Measurements from ENCODE around the gene NOS3. TPM values are rescaled to one million over a fixed set of nuclear protein-coding genes. Genes with fewer than 3 reads are reported as not detected.

The NOS3 gene
- polyA plus RNA-seq, 1 of the 3 experiments (the other 2 are of a cell fraction): 0.41 TPM

DNA sequence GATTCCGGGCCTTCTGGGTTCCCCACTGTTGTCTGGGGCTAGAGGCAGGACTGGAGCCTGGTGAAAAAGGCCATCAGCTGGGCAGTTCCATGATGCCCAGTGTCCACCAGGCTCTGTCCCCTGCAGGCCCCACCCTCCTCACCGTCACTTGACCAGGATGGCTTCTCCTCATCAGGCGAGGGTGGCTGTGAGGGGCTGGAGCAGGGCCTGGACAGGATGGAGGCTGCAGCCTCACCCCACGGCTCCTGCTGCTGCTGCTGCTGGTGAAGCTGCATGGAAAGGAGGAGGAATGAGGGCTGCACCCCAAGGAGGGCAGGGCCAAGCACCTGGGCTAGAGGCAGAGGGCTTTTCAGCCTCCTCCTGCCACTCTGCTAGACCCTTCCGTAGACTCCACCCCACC lies 25.1 kb downstream of the NOS3 start:
- WGBS (ENCODE audit: low lambda C conversion rate): 78% methylated on average over 4 of the region's 5 CpGs
- Histone ChIP-seq H3K4me3 (ENCODE audit: low read depth in 2 of 2, low read length in 1 of 2) (no peak overlapping the region), H3K36me3 (replicated peaks in 1 of 2; ENCODE audit: control insufficient read depth in 1 of 2, insufficient read depth in 2 of 2, low read length in 1 of 2) (no peaks in the 10 kb centered on the region), H3K4me1 (ENCODE audit: control insufficient read depth in 1 of 2, insufficient read depth in 2 of 2, low read depth in 1 of 2, low read length in 1 of 2) (peaks cover 0 to 31% of the 10 kb centered on the region in 2 experiments; a peak in 1 of 4 replicates), H2AFZ (ENCODE audit: low read depth) (no peak overlapping the region), H3K9ac (no peak overlapping the region), H3K27ac (ENCODE audit: low read depth in 2 of 2, low read length in 1 of 2) (no peak overlapping the region), H3K4me2 (no peak overlapping the region), H3K9me2 (no peaks in the 10 kb centered on the region), H3K9me3 (no peaks in the 10 kb centered on the region), H4K20me1 (ENCODE audit: insufficient read depth) (no peaks in the 10 kb centered on the region), H3K79me2 (ENCODE audit: insufficient read depth) (no peaks in the 10 kb centered on the region), H3K27me3 (ENCODE audit: insufficient read depth) (peaks cover 10% of the 10 kb centered on the region; the same call in 1 of the 2 replicates), H3F3A (replicated peaks; ENCODE audit: insufficient read depth) (no peaks in the 10 kb centered on the region)
- TF ChIP-seq EZH2phosphoT487 (IDR thresholded peaks at IDR 0.05; ENCODE audit: borderline replicate concordance, low read depth) (no peak), RFX5 (IDR thresholded peaks at IDR 0.05; ENCODE audit: low read length) (no peak), FOXJ3 (CRISPR knock-in tag; IDR thresholded peaks at IDR 0.05) (no peak), FOXM1 (IDR thresholded peaks at IDR 0.05; ENCODE audit: low read depth) (no peak), FOSL2 (IDR thresholded peaks at IDR 0.05; ENCODE audit: borderline replicate concordance, low read depth) (no peak), RAD21 (IDR thresholded peaks at IDR 0.05; ENCODE audit: low read length) (no peak), MXI1 (IDR thresholded peaks at IDR 0.05; ENCODE audit: low read depth, low read length) (no peak)
- ChIA-PET CTCF (interaction anchor here (1.2 to 6.0 kb wide), 8 partner anchors 12 to 239 kb away, joined by 3 to 86 read pairs (median 20); partner anchors contain the start of genes ABCB8 and NOS3), POLR2A (no interaction called here)
- no peak for DNase-seq

DNA sequence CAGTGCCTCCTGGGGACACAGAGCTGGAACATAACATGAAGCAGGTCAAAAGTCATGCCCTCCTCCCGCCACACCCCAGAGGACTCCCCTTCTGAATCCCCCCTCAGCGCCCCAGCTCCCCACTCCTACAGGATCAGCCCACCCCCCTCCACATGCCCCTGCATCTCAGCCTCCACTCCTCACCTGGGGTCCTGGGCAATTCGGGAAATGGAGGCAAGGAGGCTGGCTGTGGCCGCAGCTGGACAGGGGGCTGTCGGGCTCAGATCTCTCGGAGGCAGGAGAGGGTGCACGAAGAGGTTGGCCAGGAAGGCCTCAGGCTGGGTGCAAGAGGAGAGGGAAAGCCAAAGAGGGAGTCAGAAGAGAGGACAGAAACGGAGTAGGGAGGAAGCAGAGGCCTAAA lies 25.7 kb downstream of the NOS3 start:
- TF ChIP-seq, protein P1, sequence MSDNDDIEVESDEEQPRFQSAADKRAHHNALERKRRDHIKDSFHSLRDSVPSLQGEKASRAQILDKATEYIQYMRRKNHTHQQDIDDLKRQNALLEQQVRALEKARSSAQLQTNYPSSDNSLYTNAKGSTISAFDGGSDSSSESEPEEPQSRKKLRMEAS (IDR thresholded peaks at IDR 0.05; ENCODE audit: low read depth): no peak
- no peak for TF ChIP-seq IRF3 (IDR thresholded peaks at IDR 0.05; ENCODE audit: low read depth, low read length)
- TF ChIP-seq NRF1 (IDR thresholded peaks at IDR 0.05; ENCODE audit: low read depth, low read length): no peak
- no peak for TF ChIP-seq EZH2phosphoT487 (IDR thresholded peaks at IDR 0.05; ENCODE audit: borderline replicate concordance, low read depth)
- TF ChIP-seq SMC3 (IDR thresholded peaks at IDR 0.05; ENCODE audit: low read depth, low read length): no peak
- TF ChIP-seq MXI1 (IDR thresholded peaks at IDR 0.05; ENCODE audit: low read depth, low read length): no peak
- TF ChIP-seq SIN3A (IDR thresholded peaks at IDR 0.05; ENCODE audit: borderline replicate concordance, low read depth, low read length): no peak
- TF ChIP-seq TAF1 (IDR thresholded peaks at IDR 0.05; ENCODE audit: borderline replicate concordance, low read depth, low read length): no peak
- no peak for TF ChIP-seq RCOR1 (IDR thresholded peaks at IDR 0.05; ENCODE audit: low read length)
- TF ChIP-seq USF2 (IDR thresholded peaks at IDR 0.05; ENCODE audit: borderline replicate concordance, low read depth, low read length): no peak
- TF ChIP-seq FOXM1 (IDR thresholded peaks at IDR 0.05; ENCODE audit: low read depth): no peak
- TF ChIP-seq RFX5 (IDR thresholded peaks at IDR 0.05; ENCODE audit: low read length): no peak
- no peak for TF ChIP-seq ZBTB33 (IDR thresholded peaks at IDR 0.05; ENCODE audit: borderline replicate concordance, low read depth)
- Histone ChIP-seq H3K9ac (no peak overlapping the region), H3K9me3 (no peaks in the 10 kb centered on the region), H3K4me1 (ENCODE audit: control insufficient read depth in 1 of 2, insufficient read depth in 2 of 2, low read depth in 1 of 2, low read length in 1 of 2) (peaks cover 0 to 31% of the 10 kb centered on the region in 2 experiments; a peak in 1 of 4 replicates), H3K9me2 (no peaks in the 10 kb centered on the region), H3K27me3 (ENCODE audit: insufficient read depth) (peaks cover 10% of the 10 kb centered on the region; the same call in 1 of the 2 replicates), H3K79me2 (ENCODE audit: insufficient read depth) (no peaks in the 10 kb centered on the region), H4K20me1 (ENCODE audit: insufficient read depth) (no peaks in the 10 kb centered on the region), H3F3A (replicated peaks; ENCODE audit: insufficient read depth) (no peaks in the 10 kb centered on the region), H3K4me2 (no peak overlapping the region), H2AFZ (ENCODE audit: low read depth) (no peak overlapping the region), H3K4me3 (ENCODE audit: low read depth in 2 of 2, low read length in 1 of 2) (no peak overlapping the region), H3K27ac (ENCODE audit: low read depth in 2 of 2, low read length in 1 of 2) (no peak overlapping the region), H3K36me3 (replicated peaks in 1 of 2; ENCODE audit: control insufficient read depth in 1 of 2, insufficient read depth in 2 of 2, low read length in 1 of 2) (no peaks in the 10 kb centered on the region)
- WGBS (ENCODE audit: low lambda C conversion rate): 78% methylated on average over 8 of the region's 8 CpGs
- CTCF ChIA-PET: interaction anchor here (1.2 to 8.3 kb wide), 13 partner anchors 11 to 239 kb away, joined by 3 to 107 read pairs (median 24); partner anchors contain the start of genes ABCB8 and NOS3
- no peak for DNase-seq
- POLR2A ChIA-PET: no interaction called here
